Activated CD8-positive, alpha-beta T cell treated with anti-CD3 and anti-CD28 coated beads for 36 hours (primary cell): Measurements from ENCODE around the gene AGAP2. TPM values are rescaled to one million over a fixed set of nuclear protein-coding genes. Genes with fewer than 3 reads are reported as not detected.
"Not testable (repeated sequence)": the region's sequence is repeated elsewhere in the genome, so short reads cannot be mapped to it uniquely, and the experiment has no call there.

Experiments
- ATAC-seq: fragments of 200-7000 bp; cut with Tn5 transposase; one replicate; pipeline ENCODE4 v1.10.0; 2021; ENCODE audit warnings: mild to moderate bottlenecking, moderate library complexity
- CTCF ChIA-PET: fragments of 350-600 bp; sonication (Branson Sonifier 250); formaldehyde crosslinking; loops from one replicate; lab custom pipeline; 2021; ENCODE audit warnings: antibody characterized with exemption; lab: Charles Lee
- POLR2A ChIA-PET: fragments of 350-600 bp; sonication (Branson Sonifier 250); formaldehyde crosslinking; loops from one replicate; lab custom pipeline; 2021; ENCODE audit warnings: antibody characterized with exemption; lab: Charles Lee
- DNase-seq: peaks from one replicate; pipeline ENCODE4 v3.0.0-alpha.2; 2020
- H3K27ac Mint-ChIP-seq: one replicate; pipeline ENCODE4 v1.8.0; 2021; ENCODE audit warnings: mild to moderate bottlenecking, mixed read lengths
- H3K27me3 Mint-ChIP-seq: one replicate; pipeline ENCODE4 v1.8.0; 2021; ENCODE audit warnings: mixed read lengths
- H3K36me3 Mint-ChIP-seq: one replicate; pipeline ENCODE4 v1.8.0; 2021; ENCODE audit warnings: low read depth, mixed read lengths
- H3K4me1 Mint-ChIP-seq: one replicate; pipeline ENCODE4 v1.8.0; 2021; ENCODE audit warnings: low read depth, mixed read lengths
- H3K4me3 Mint-ChIP-seq: one replicate; pipeline ENCODE4 v1.8.0; 2021; ENCODE audit warnings: mild to moderate bottlenecking, moderate library complexity, mixed read lengths
- H3K9me3 Mint-ChIP-seq: one replicate; pipeline ENCODE4 v1.8.0; 2021; ENCODE audit warnings: mixed read lengths
- intact Hi-C: fragments of 100-400 bp; cut with micrococcal nuclease; formaldehyde crosslinking; loops from one replicate; pipeline ENCODE4 v1.10.0; 2022
- total RNA-seq, 2 experiments: library from RNA; stranded (reverse); gene quantifications; one replicate each; pipeline ENCODE4 v1.2.3, GENCODE V29; 2021
- TF ChIP-seq, protein P1 (sequence below): fragments of 200-600 bp; IDR thresholded peaks from one replicate; pipeline ENCODE4 v1.8.0; 2022; ENCODE audit warnings: antibody characterized with exemption, mild to moderate bottlenecking

AGAP2 gene
- total RNA-seq, 2 experiments from 2014 or later: 22.4 TPM

DNA sequence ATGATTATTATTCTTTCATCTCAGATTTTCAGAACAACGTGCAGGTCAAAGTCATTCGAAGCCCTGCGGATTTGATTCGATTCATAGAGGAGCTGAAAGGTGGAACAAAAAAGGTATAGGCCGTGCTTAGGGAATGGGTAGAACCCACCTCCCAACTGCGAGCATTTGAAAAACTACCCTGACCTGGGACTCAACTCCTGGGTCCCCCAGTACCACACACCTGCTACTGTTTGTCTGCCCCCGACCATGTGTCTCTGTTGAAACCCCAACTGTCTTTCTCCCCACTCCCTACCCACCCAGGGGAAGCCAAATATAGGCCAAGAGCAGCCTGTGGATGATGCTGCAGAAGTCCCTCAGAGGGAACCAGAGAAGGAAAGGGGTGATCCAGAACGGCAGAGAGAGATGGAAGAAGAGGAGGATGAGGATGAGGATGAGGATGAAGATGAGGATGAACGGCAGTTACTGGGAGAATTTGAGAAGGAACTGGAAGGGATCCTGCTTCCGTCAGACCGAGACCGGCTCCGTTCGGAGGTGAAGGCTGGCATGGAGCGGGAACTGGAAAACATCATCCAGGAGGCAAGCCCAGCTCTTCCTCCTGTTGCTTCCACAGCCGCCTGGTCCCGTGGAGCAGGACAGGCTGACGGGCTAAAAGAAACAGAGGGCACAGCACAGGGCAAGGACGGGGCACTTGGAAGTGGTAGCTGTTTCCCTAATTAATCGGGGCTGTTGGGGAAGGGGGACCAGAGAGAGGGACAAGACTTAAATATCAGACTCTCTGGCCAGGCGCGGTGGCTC, 20.5 kb downstream of the AGAP2 start:
- H3K27me3 Mint-ChIP-seq: no peaks in the 10 kb centered on the region
- H3K9me3 Mint-ChIP-seq: no peaks in the 10 kb centered on the region

DNA sequence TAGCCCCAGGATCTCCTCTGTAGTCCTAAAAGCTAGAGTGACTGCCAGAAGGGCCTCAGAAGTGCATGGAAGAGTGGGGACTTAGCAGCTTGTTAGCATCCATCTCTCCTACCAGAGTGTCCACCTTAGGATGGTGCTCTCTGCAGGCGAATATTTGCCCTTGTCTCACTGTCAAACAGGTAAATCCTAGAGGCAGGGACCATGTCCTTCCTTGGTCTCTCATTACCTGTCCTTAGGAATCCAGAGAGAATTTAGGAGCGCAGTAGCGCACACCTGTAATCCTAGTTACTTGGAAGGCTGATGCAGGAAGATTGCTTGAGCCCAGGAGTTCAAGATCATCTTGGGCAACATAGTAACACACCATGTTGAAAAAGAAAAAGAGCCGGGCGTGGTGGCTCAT, 21.4 kb downstream of the AGAP2 start:
- Mint-ChIP-seq H3K4me3 (no peak overlapping the region), H3K36me3 (peaks cover 20% of the 10 kb centered on the region), H3K27ac (no peak overlapping the region), H3K9me3 (no peaks in the 10 kb centered on the region), H3K27me3 (no peaks in the 10 kb centered on the region), H3K4me1 (no peaks in the 10 kb centered on the region)
- TF ChIP-seq, protein P1, sequence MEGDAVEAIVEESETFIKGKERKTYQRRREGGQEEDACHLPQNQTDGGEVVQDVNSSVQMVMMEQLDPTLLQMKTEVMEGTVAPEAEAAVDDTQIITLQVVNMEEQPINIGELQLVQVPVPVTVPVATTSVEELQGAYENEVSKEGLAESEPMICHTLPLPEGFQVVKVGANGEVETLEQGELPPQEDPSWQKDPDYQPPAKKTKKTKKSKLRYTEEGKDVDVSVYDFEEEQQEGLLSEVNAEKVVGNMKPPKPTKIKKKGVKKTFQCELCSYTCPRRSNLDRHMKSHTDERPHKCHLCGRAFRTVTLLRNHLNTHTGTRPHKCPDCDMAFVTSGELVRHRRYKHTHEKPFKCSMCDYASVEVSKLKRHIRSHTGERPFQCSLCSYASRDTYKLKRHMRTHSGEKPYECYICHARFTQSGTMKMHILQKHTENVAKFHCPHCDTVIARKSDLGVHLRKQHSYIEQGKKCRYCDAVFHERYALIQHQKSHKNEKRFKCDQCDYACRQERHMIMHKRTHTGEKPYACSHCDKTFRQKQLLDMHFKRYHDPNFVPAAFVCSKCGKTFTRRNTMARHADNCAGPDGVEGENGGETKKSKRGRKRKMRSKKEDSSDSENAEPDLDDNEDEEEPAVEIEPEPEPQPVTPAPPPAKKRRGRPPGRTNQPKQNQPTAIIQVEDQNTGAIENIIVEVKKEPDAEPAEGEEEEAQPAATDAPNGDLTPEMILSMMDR: no peak
- ChIA-PET CTCF (interaction anchor here (0.6 kb wide), 1 partner anchor 25 kb away, joined by 3 read pairs; no protein-coding TSS in a partner anchor), POLR2A (interaction anchor here (2.3 kb wide), 1 partner anchor 14 kb away, joined by 6 read pairs; no protein-coding TSS in a partner anchor)
- DNase-seq: no peak
- intact Hi-C loops: no loop called here
- no peak for ATAC-seq

More for the DNA sequence above, 20.5 kb downstream of the AGAP2 start:
- Mint-ChIP-seq H3K4me1 (no peaks in the 10 kb centered on the region), H3K36me3 (peaks cover 20% of the 10 kb centered on the region), H3K4me3 (no peak overlapping the region), H3K27ac (no peak overlapping the region)
- DNase-seq: no peak
- CTCF ChIA-PET: interaction anchor here (0.6 to 1.1 kb wide), 3 partner anchors 14 to 134 kb away, joined by 3 read pairs; no protein-coding TSS in a partner anchor
- intact Hi-C loops: no loop called here
- TF ChIP-seq, protein P1: no peak
- POLR2A ChIA-PET: interaction anchor here (0.8 to 2.3 kb wide), 4 partner anchors 9 to 435 kb away, joined by 3 to 6 read pairs (median 4); no protein-coding TSS in a partner anchor
- no peak for ATAC-seq

DNA sequence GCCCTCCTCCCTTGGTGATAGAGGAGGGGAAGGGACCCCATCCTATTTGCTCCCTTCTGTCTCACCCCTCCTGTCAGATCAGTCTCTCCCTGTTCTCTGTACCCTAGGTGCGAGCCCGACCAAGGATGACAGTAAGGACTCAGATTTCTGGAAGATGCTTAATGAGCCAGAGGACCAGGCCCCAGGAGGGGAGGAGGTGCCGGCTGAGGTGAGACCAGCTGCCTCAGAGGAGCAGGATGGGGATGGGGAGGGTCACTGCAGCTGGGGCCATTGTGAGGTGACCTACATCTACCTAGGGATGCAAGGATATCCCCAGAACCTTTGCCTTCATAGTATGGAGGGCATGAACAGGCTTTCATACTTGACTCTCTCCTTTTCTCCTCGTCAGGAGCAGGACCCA, 22.2 kb downstream of the AGAP2 start:
- Mint-ChIP-seq H3K27me3 (no peaks in the 10 kb centered on the region), H3K4me1 (no peaks in the 10 kb centered on the region), H3K9me3 (no peaks in the 10 kb centered on the region), H3K27ac (no peak overlapping the region), H3K36me3 (peaks cover 25% of the 10 kb centered on the region), H3K4me3 (no peak overlapping the region)
- POLR2A ChIA-PET: no interaction called here
- DNase-seq (no peak), ATAC-seq (no peak)
- intact Hi-C loops: no loop called here
- CTCF ChIA-PET: interaction anchor here (0.6 kb wide), 1 partner anchor 25 kb away, joined by 3 read pairs; no protein-coding TSS in a partner anchor
- TF ChIP-seq, protein P1: no peak

DNA sequence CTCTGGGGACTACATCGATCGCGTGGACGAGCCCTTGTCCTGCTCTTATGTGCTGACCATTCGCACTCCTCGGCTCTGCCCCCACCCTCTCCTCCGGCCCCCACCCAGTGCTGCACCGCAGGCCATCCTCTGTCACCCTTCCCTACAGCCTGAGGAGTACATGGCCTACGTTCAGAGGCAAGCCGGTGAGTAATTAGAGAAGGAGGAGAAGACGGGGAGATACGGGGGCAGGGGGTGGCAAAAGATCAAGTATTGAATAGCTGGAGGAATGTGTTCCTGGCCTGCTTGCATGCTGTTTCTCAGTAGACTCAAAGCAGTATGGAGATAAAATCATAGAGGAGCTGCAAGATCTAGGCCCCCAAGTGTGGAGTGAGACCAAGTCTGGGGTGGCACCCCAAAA, 22.8 kb downstream of the AGAP2 start:
- ATAC-seq (no peak), DNase-seq (no peak)
- no peak overlapping the region for H3K27ac Mint-ChIP-seq
- no peaks in the 10 kb centered on the region for H3K27me3 Mint-ChIP-seq
- TF ChIP-seq, protein P1: no peak
- no peak overlapping the region for H3K4me3 Mint-ChIP-seq
- no peaks in the 10 kb centered on the region for H3K4me1 Mint-ChIP-seq
- intact Hi-C loops: no loop called here
- H3K9me3 Mint-ChIP-seq: no peaks in the 10 kb centered on the region
- peaks cover 23% of the 10 kb centered on the region for H3K36me3 Mint-ChIP-seq
- ChIA-PET CTCF (no interaction called here), POLR2A (no interaction called here)

DNA sequence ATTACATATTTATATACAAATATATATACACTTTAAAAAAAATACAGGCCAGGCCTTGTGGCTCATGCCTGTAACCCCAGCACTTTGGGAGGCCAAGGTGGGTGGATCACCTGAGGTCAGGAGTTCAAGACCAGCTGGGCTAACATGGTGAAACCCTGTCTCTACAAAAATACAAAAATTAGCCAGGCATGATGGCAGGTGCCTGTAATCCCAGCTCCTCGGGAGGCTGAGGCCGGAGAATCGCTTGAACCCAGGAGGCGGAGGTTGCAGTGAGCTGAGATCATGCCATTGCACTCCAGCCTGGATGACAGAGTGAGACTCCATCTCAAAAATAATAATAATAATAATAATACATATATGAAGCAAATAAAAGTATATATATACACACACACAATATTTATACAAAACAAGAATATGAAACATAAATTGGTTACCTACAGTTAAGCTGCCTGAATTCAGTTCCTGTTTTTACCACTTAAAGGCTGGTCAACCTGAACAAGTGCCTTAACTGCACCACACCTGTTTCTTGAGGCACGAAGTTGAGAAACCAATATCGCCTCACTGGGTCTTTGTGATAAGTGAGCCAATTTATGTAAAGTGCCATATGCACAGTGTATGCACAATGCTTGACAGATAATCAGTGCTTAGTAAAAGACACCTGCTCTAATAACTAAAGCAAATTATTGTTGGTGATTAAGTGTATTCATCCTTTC, 23.4 kb downstream of the AGAP2 start:
- H3K9me3 Mint-ChIP-seq, H3K27ac Mint-ChIP-seq, H3K27me3 Mint-ChIP-seq, intact Hi-C loops, H3K4me3 Mint-ChIP-seq, DNase-seq, POLR2A ChIA-PET, CTCF ChIA-PET, ATAC-seq, H3K4me1 Mint-ChIP-seq: not testable (repeated sequence)
- peaks cover 22% of the 10 kb centered on the region for H3K36me3 Mint-ChIP-seq
